Middle frontal gyrus (tissue), 1 donor: Measurements from ENCODE around the gene HNF1B.

Source experiments
- DNase-seq: peaks from one replicate; pipeline ENCODE4 v3.0.0-alpha.2; 2015; ENCODE audit warnings: low spot score; ENCODE audit errors: extremely low spot score

Gene HNF1B

DNA sequence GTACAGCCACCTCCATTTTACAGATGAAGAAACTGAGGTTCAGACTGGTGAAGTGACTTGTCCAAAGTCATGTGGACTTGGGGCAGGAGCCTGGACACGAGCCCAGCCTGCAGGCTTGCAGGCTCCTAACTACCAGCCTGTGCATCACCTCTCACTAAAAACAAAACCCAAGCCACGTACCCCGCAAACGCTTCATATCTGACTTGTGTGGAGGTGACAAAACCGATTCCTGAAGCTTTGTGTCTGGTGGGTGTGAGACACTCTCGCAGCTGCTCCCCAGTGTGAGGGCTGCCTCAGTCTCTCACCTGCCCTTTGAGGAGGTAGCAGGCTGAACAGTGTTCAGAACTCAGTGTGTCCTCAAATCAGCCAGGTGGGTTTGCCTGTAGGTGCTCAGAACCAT lies 8.4 kb downstream of the HNF1B start:
- no peak for DNase-seq

DNA sequence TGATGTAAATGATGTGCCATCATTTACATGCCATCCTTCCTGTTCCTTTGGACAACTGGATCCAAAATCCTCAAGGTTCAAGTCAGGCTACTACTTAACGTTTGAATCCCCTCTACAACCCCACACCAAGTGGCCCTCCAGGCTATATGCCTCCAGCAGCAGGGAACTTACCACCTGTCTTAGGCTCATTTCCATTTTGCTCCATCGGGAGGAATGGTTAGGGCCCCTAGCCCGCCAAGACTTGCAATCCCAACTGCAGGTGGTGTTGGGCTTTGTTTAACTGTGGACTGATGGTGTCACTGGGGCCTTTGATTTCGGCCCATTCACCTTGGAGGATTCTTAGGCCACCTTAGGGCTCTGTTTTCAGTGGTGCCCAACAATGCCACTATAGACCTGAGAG lies 9.7 kb downstream of the HNF1B start:
- no peak for DNase-seq

DNA sequence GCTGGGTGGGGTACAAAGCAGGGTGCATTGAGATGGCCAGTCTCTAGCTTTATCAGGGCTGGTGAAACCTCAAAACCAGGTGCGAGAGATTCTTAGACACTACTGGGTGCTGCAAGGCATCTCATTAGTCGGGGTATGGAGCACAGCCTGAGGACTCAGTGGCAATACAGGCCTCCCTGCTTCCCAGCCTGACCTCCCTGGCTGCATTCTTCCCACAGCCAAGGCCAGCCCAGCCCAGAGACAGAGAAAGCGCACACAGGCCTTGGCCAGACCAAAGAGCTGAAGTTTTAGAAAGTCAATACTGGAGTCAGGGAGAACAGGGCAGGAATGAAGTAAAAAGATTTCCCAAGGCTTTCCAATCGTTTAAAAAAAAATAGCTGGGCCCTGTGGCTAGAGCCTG lies 12.5 kb downstream of the HNF1B start:
- no peak for DNase-seq

DNA sequence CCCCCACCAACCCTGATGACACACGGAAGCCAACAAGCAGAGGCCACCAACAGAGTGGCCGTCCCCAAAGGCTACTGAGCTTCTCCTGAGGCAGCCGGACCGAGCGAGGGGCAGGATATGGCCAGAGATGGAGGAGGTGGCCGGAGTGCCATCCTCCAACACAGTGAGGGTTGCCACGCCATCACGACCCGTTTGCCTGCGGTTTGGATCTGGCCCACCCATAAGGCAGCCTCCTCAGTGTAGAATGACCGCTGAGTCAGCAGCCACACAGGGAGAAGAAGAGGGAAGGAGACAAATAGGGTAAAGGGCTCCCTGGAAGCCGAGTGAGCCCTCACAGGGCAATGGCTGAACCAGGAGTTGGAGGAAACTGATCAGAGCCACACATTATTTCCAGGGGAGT lies 13.8 kb downstream of the HNF1B start:
- no peak for DNase-seq

DNA sequence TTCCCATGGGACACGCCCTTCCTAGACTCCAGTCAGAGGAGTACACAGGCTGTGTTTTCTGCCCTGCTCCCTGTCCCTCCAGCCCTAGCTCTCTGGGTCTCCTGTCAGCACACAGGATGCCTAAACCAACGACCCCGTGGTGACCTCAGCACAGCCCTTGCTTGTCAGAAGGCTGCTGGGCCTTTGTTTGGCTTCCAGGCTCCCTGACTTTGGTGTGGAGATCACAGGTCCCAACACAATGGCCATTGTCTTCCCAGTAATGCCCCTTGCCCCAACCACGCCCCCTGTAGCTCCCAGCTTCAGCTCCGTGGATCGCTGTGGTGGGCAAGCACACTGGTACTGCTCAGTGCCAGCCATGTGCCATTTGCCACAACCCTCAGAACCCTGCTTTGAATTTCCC lies 15.0 kb downstream of the HNF1B start:
- DNase-seq: no peak

DNA sequence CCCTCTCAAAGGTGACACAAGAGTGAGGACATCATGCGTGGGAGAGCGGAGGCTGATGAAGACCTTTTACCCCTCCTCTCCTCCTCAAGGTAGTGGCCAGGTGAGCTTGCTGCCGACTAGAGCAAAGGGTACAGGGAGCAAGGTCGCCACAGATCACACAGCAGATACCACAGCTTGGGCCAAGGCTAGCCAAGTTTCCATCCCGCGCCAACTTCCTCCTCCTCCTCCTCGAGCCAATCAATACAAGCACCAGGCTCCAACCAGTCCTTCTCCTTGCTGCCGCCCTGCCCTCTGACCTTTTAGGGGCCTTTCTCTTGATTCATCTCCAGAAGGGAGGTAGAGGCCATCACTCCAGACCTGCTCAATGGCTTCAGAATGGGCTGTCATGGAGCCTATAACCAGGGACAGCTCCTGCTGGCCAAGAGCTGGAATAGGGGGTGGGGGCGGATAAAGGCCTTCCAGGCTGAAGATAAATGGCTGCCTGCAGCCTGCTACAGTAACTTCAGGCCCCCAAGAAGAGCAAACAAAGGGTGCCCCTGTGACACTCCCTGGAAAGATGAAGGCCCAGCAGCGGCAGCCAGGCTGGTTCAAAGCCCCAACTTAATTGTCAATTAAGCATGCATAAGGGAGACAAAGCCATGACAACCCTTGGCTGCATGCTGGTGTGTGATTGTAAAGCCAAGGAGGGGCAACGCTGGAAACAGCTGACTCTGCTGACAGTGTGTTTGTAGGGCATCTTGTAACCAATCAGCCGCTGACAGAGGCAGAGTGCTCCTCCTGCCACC lies 17.8 kb downstream of the HNF1B start:
- DNase-seq: no peak

DNA sequence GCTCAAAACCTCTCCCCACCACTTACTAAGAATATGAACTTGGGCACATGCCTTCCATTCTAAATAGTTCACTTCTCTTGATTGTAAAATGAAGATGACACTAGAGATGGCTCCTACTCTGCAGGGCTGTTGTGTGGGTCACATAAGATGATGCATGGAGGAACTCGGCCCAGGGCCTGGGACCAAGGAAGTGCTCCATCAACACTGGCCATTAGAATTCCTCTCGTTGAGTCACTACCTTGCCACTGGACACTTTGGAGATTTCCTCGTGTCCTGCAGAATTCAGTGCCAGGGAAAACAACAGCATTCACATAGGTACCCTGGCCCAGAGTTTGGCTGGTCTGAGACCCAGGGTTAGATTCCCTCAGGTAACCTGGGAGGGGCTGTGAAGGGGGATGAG lies 18.6 kb downstream of the HNF1B start:
- no peak for DNase-seq

DNA sequence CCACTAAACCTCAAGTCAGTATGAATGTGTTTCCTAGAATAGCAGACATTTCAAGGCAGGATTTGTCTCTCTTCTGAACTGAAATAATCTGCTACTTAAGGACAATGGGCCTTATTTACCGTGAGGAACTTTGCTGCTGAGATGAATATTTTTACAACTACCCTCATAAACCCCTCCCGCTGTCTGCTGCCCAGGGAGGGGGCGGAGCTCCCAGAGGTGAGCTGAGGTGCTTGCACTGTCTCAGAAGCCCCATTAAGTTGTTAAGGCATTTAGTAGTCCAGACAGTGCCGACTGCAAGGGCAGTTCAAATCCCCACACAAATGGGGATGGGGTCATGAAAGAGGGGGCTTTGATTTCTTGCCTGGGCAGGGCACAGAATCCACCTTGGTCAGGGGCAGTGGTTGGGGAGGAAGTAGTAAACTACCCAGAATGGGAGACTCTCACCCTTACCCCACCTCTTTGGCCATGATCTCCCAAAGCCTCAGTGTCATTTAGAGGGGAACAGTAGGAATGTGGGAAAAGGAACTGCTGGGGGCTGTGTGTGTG lies 19.2 kb downstream of the HNF1B start:
- no peak for DNase-seq

DNA sequence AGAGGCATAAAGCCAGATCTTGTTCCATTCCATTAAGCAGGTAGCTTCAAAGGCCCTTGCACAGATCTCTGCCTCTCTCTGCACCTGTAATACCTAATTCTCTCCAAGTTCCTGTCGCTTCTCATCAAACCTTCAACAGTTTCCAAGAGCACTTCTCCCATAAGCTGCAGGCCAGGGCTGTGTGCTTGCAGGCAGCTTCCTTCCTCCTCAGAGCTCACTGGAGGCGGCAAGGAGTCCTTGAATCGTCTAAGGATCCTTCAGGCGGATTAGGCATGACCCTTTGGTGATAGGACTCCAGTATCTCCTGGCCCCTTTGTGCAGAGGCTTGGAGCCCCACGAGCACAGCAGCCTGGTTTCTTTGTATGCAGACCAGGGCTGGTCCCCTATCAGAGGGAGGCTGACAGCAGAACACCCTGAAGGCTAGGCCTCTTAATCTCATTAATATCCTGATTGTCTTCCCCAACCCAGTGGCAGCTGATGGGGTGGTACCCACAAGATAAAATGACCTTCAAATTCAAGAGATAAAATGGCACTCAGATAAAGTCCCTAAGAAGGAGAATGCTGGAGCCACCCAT lies 19.8 kb downstream of the HNF1B start:
- DNase-seq: no peak

DNA sequence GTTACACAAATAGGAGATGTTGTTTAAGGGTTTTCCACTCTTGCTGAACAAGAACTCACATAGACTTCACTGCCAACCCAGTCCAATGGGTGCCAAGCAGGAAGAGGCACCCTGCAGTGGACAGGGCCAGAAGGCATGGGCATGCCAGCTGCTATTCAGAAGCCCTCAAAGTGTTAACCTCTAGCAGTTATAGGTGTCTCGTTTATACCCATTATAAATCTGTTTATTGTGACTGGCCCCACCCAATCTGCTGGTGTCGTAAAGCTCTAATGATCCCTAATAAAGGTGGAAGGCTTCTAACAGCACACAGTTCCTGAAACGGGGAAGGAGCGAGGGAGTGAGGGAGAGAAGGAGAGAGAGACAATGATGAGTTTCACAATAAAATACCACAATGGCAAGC lies 23.9 kb downstream of the HNF1B start:
- DNase-seq: no peak

DNA sequence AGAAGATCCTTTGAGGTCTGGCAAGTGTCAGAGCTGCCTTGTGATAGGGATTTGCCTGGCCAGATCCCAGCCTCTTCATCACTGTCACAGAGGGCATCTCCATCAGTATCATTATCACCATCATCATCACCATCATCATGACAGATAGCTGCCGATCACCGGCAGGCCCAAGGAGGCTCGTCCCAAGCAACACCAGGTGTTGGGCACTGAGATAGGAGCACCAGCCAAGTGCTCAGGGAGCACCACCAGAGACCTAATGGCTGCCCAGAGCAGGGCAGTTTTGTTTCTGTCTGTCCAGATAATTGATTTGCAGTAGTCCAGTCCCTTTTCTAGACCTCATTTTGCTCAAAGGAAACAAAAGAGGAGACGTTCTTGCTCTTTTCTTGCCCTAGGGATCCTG lies 25.0 kb downstream of the HNF1B start:
- DNase-seq: no peak

DNA sequence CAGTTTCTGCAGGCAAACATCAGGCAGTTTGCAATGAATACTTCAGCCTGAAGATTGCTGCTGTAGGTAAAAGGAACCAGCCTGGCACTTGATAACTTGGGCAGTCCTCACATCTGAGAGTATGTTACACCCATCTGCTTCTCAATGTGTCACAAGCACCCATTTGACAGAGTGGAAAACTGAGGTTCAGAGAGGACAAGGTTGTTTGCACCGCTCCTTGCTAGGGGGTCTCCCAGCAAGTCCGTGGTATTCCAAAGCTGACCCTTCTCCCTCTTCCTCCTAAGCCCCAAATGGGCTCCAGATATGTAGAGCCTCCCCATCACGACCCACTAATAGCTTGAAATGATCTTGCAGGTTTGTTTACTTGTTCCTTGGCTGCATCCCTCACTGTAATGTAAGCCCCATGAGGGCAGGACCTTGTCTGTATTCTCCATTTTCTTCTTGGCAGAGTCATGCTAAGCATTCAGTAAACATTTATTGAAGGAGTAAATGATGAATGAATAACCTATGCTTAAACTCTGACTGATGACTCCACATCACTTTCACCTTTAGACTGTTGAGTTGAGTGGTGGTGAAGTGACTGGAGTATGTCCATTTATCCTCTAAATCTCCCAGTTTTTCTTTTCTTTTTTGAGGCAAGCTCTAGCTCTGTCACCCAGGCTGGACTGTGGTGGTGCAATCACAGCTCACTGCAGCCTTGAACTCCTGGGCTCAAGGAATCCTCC lies 26.4 kb downstream of the HNF1B start:
- no peak for DNase-seq

DNA sequence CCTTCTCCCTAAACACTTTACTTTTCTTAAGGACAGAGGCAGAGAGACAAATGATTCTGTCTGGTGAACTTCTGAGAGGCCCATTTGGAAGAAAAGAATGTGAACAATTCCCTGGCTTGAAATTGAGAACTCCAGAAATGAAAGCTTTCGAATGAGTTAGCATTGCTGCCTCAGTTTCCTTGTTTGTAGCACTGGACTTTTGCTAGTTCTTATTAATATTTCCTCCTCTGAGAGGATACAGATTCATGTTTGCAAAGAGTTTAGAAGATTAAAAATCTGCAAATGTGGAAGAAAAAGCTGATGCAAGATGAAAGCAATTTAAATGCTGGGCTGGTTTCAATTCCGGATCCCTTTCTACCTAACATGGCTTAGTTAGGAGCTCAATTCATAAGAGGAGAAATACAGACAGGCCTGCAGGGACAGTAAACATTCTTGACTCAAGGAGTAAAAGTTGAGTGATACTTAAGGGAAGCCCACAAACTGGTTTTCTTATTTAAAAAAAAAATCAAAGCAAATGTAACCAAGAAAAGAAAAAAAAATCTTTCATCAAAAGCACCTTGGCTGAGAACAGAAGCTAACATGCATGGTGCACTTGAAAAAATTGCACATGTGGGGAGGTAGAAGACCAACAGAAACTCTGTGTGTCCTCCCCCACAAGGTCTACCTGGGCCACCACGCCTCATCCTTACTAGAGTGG lies 27.1 kb downstream of the HNF1B start:
- no peak for DNase-seq

DNA sequence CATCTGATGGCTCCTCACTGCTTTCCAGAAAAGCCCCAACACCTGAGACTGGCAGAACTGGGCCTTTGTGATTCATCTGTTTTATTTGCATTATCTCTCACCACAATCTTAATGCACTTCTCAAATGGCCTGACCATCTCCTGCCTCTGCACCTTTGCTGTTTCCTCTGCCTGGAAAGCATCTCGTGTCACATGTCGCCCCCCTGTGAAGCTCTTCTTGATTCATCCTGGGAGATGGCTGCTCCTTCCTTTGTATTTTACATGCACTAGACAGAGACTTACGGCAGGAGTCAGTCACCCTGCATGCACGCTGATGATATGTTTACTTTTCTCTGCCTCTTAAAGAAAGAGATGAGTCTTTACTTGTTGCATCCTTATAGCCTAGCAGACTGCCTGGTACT lies 30.0 kb downstream of the HNF1B start:
- no peak for DNase-seq

DNA sequence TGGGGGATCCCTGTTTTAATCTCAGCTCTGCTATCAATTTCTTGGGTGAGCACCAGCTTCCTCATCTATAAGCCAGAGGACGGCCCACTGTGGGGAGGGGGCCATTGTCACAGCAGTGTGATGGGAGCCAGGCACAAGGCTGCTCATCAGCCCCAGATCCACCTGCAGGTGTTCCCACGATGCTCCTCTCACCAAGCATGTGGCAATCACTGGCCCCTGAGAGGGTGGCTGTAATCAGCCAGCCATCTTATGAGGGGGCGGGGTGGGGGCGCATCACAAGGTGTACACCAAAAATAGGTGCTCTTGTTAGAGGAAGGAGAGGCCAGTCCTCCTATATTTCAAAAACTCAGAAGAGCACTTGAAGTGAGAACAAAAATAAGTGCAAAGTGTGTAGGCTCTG lies 31.2 kb downstream of the HNF1B start:
- no peak for DNase-seq

DNA sequence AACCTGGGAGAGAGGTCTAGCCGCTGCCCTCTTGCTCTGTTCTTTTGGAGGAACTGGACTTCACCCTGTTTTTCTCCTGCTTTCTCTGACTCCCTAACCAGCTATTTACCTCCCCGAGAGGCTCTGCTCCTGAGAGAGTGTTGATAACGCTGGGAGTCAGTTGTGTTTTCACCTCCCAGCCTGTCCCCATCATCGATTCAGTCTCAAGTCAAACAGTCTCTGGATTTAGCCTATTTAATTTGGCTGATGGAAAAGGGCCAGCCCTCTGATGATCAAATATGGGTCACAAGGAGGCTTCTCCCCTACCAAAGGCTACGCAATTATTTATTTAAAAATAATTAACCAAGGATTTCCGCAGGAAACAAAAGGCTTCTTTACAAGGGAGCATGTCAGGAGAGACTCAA lies 31.8 kb downstream of the HNF1B start:
- no peak for DNase-seq

DNA sequence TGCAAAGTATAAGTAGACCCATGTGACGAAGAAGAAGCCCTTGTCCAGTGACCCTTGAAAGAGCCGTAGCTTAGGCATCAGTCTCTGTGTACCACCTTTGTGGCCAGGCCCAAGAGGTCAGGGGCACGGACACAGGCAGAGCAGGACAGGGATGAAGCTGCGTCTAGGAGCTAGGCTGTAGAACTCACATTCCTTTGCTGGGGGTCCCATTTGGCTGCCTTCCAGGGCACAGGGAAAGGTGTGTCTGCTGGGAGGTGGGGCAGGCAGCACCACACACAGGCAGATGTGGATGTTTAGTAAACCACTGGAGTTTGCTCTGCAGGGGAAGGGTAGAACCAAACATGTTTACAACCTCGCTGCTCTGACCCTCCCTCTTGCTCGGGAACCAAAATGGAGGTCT lies 33.7 kb downstream of the HNF1B start:
- no peak for DNase-seq

DNA sequence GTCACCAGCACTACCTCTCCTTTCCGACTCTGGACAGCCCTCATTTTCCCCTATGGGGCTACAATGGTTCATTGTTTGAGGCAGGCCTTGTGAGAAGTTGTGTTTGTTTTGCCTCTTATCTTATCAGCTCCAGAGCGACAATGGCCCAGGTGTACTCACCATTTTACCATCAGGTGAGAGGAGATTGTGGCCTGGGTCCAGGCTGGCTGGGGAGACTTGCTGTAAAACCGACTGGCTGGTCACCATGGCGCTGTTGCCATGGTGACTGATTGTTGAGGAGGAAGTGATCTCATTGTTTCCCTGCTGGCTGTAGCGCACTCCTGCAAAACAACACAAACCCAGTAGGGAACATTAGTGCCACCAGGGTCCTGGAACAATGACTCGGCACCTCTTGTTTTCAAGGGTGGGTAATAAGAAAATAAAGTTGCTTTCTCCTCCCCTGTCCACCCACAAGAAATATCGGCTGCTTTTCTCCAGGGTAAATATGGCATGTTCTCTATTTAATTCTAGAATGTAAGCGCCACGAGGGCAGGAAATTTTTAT lies 34.4 kb downstream of the HNF1B start:
- DNase-seq: no peak

DNA sequence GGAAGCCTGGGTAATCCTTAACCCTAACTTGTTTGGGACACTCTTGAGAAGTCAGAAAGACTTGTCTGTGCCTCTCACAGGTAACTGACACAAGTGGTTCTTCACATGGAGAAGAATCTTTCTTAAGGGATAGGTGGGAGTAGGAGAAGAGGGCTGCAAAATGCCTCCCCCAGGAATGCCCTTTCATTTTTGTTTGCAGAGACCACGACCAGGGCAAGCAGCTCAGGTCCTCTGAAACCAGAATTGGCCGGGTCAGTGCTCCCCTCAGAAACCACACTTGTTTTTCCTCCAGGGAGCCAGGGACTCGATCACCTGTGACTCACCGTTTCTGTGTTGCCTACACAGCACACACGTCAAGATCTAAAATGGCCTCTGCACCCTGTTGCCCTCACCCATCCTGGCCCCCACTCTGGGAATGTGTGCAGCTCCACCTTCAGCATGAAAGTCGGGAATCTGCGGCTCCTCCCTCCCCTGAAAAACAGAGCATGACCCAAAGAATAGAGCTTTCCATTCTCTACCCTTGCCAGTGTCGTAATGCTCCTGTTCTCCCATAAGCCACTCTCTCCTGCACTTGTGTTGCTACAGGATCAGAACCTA lies 36.1 kb downstream of the HNF1B start:
- DNase-seq: no peak

DNA sequence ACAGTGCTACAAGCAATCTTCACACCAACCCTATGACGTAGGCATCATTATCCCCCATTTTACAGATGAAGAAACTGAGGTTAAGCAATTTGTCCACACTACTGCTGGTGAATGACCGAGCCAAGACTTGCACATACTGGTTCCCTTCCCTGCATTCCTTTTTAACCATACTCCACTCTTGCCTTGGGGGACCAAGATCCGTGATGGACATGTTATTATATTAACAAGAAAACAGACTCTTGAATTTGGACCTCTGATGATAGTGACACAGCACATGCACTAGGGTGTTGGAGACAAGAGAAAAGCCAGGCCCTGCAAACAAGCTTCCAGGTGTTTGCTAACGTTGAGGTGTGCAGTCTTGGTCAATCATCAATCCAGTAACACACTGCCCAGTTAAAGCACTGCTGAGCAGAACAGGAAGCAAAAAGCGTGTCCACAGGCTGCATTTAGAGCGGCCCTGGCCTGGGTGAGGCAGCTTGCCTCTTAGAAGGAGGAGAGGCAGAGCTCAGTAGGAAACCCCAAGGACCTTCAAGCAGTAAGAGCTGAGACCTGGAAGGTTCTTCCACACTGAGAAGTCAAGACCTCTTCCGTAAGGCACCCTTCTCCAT lies 36.7 kb downstream of the HNF1B start:
- DNase-seq: no peak

DNA sequence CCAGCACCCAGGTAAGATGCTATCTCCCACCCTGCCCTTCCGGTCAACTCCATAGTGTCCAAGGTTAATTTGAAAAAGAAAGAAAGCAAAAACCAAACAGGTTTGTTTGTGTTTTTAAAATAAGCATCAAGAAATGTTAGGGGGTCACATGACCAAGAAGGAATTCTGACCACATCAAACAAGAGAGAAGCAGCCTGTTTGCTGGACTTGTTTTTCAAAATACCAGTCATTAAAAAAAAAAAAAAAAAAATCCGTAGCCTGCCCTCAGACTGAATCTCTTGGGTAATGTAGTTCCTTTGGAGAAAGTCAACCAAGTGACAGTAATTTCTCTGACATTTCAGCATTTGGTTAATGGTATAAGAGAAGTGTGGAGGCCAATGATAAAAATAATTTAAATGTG lies 38.4 kb downstream of the HNF1B start:
- DNase-seq: no peak
